Caco-2 (cell line): ENCODE data around the gene FBRS. TPM values are rescaled to one million over a fixed set of nuclear protein-coding genes. Genes with fewer than 3 reads are reported as not detected.

Source experiments
- BruUV-seq: library from RNA; stranded (reverse); fragments of 400-500 nt; replicated peaks from 2 replicates; lab custom pipeline; 2021; lab: Mats Ljungman, UMichigan
- CTCF ChIA-PET: fragments of 300-600 bp; sonication (Branson Sonifier 250); formaldehyde crosslinking; loops from one replicate; lab custom pipeline; 2022; ENCODE audit warnings: antibody characterized with exemption; lab: Charles Lee
- POLR2A ChIA-PET: fragments of 300-600 bp; sonication (Branson Sonifier 250); formaldehyde crosslinking; loops from one replicate; lab custom pipeline; 2022; ENCODE audit warnings: antibody characterized with exemption; lab: Charles Lee
- DNase-seq, 2 experiments: peaks; one replicate each; pipeline versions ENCODE4 v3.0.0 to v3.0.0-alpha.2; 2020 to 2022
- H3K27me3 ChIP-seq: replicated peaks from 2 replicates; pipeline ENCODE4 v1.6.0; 2011; ENCODE audit warnings: low read length; ENCODE audit not compliant: control insufficient read depth, insufficient read depth
- H3K36me3 ChIP-seq: 2 replicates; pipeline ENCODE4 v1.5.1; 2011; ENCODE audit warnings: low read length; ENCODE audit not compliant: control insufficient read depth, insufficient read depth
- H3K4me1 ChIP-seq: fragments of 250-450 bp; sonication (Bioruptor Pico); 2 replicates; pipeline ENCODE4 v1.5.1; 2020; ENCODE audit warnings: mild to moderate bottlenecking
- H3K4me3 ChIP-seq: 2 replicates; pipeline ENCODE4 v1.5.1; 2011; ENCODE audit warnings: low read depth, mild to moderate bottlenecking, control low read depth, low read length
- H3K9me3 ChIP-seq: fragments of 250-450 bp; sonication (Bioruptor Pico); 2 replicates; pipeline ENCODE4 v1.5.1; 2020; ENCODE audit warnings: mild to moderate bottlenecking, moderate library complexity
- H3K27ac Mint-ChIP-seq: one replicate; pipeline ENCODE4 v1.8.0; 2022; ENCODE audit warnings: mixed read lengths; ENCODE audit not compliant: unreplicated experiment
- H3K27me3 Mint-ChIP-seq: one replicate; pipeline ENCODE4 v1.8.0; 2022; ENCODE audit warnings: mixed read lengths; ENCODE audit not compliant: insufficient read depth, unreplicated experiment
- H3K36me3 Mint-ChIP-seq: one replicate; pipeline ENCODE4 v1.8.0; 2022; ENCODE audit warnings: mild to moderate bottlenecking, mixed read lengths; ENCODE audit not compliant: insufficient read depth, unreplicated experiment
- H3K4me1 Mint-ChIP-seq: one replicate; pipeline ENCODE4 v1.8.0; 2022; ENCODE audit warnings: low read depth, mixed read lengths; ENCODE audit not compliant: unreplicated experiment
- H3K4me3 Mint-ChIP-seq: one replicate; pipeline ENCODE4 v1.8.0; 2022; ENCODE audit warnings: mild to moderate bottlenecking, moderate library complexity, mixed read lengths; ENCODE audit not compliant: unreplicated experiment
- H3K9me3 Mint-ChIP-seq: one replicate; pipeline ENCODE4 v1.8.0; 2022; ENCODE audit warnings: mixed read lengths; ENCODE audit not compliant: unreplicated experiment
- CTCF ChIP-seq, 2 experiments: fragments of 200-600 bp in 1 of 2; IDR thresholded peaks; 1 replicate in 1 of 2; 2 replicates in 1 of 2; pipeline versions ENCODE4 v1.5.1 to v1.8.0; 2011 to 2022; ENCODE audit warnings: antibody characterized with exemption in 1 of 2, control low read depth in 1 of 2, inconsistent platforms in 1 of 2, low read depth in 1 of 2, low read length in 1 of 2, mild to moderate bottlenecking in 1 of 2, moderate library complexity in 1 of 2; ENCODE audit not compliant: insufficient read depth in 1 of 2, severe bottlenecking in 1 of 2, unreplicated experiment in 1 of 2
- intact Hi-C: fragments of 100-400 bp; cut with micrococcal nuclease; formaldehyde crosslinking; loops from one replicate; pipeline ENCODE4 v1.10.0; 2022; ENCODE audit not compliant: unreplicated experiment
- total RNA-seq: library from RNA; stranded (reverse); gene quantifications from 2 replicates; pipeline ENCODE4 v1.2.3, GENCODE V29; 2022

The FBRS gene
- total RNA-seq, 1 experiment from 2014 or later = 46.1 TPM

- no peak overlapping the region for H3K27ac Mint-ChIP-seq
These were observed 35.7 kb upstream of the FBRS start for GRCh38 chr16:30622455-30623032.

DNA sequence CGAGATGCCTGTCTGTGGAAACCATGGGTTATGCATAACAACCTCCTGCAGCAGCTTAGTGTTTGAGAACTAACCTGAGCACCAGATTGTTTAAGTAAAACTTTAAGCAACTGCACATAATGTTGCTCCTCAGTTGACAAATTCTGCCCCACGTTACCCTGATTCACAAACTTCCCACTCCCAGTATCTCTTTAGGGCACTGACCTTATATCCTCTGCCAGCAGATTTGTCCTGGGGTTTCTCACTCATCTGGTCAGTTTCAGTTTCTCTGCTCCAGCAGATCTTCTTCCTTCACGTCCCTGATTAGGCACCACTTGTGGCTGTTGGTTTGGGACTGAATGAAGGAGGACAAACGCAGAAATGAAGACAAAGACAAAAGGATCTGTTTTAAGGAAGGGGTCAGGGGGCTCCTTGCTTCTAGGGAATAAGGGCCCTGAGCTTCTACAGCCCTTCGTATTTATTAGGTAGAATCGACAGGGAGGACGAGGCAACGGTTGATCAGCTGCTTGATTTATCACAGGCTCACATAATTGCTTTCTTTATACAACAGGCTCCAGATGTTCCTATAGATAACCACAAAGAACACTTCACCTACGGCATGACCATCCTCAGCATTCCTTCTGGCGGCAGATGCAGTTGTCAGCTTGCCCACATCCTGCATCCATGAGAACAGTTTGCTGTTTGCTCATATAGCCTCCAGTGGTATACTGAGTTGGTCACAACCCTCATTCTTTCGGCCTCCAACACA is 34.5 kb upstream of the FBRS start:
- ChIA-PET CTCF (no interaction called here), POLR2A (no interaction called here)
- intact Hi-C loops = no loop called here
- H3K36me3 Mint-ChIP-seq = no peaks in the 10 kb centered on the region
- no peaks in the 10 kb centered on the region for H3K27me3 Mint-ChIP-seq
- H3K27ac Mint-ChIP-seq = no peak overlapping the region
- H3K4me1 Mint-ChIP-seq = no peaks in the 10 kb centered on the region
- no peaks in the 10 kb centered on the region for H3K27me3 ChIP-seq
- no peak for TF ChIP-seq CTCF (IDR thresholded peaks at IDR 0.05; ENCODE audit: insufficient read depth in 1 of 2, low read depth in 1 of 2, low read length in 1 of 2, severe bottlenecking in 1 of 2, unreplicated experiment in 1 of 2)
- no peak overlapping the region for H3K4me3 Mint-ChIP-seq
- H3K9me3 Mint-ChIP-seq = peaks cover 9% of the 10 kb centered on the region
- no peaks in the 10 kb centered on the region for H3K36me3 ChIP-seq
- H3K4me3 ChIP-seq = no peak overlapping the region
- no peaks in the 10 kb centered on the region for H3K9me3 ChIP-seq
- no TSS peak for BruUV-seq
- DNase-seq = no peak
- no peaks in the 10 kb centered on the region for H3K4me1 ChIP-seq

More at GRCh38 chr16:30622455-30623032, 35.7 kb upstream of the FBRS start:
- TF ChIP-seq CTCF (IDR thresholded peaks at IDR 0.05; ENCODE audit: insufficient read depth in 1 of 2, low read depth in 1 of 2, low read length in 1 of 2, severe bottlenecking in 1 of 2, unreplicated experiment in 1 of 2) = no peak
- POLR2A ChIA-PET = no interaction called here
- H3K9me3 ChIP-seq = no peaks in the 10 kb centered on the region
- Mint-ChIP-seq H3K36me3 (no peaks in the 10 kb centered on the region), H3K4me1 (no peaks in the 10 kb centered on the region), H3K9me3 (peaks cover 13% of the 10 kb centered on the region), H3K27me3 (no peaks in the 10 kb centered on the region), H3K4me3 (no peak overlapping the region)
- BruUV-seq = no TSS peak
- H3K4me3 ChIP-seq = no peak overlapping the region
- no peaks in the 10 kb centered on the region for H3K4me1 ChIP-seq
- CTCF ChIA-PET = no interaction called here
- no peaks in the 10 kb centered on the region for H3K27me3 ChIP-seq
- intact Hi-C loops = no loop called here
- DNase-seq = no peak
- no peaks in the 10 kb centered on the region for H3K36me3 ChIP-seq

- Mint-ChIP-seq H3K4me1 (no peaks in the 10 kb centered on the region), H3K9me3 (no peaks in the 10 kb centered on the region), H3K27ac (no peak overlapping the region), H3K36me3 (no peaks in the 10 kb centered on the region), H3K27me3 (no peaks in the 10 kb centered on the region), H3K4me3 (no peak overlapping the region)
- DNase-seq = no peak
- CTCF ChIA-PET = no interaction called here
- Histone ChIP-seq H3K4me3 (no peak overlapping the region), H3K27me3 (no peaks in the 10 kb centered on the region), H3K36me3 (no peaks in the 10 kb centered on the region), H3K9me3 (no peaks in the 10 kb centered on the region), H3K4me1 (no peaks in the 10 kb centered on the region)
- intact Hi-C loops = no loop called here
- POLR2A ChIA-PET = no interaction called here
- TF ChIP-seq CTCF (IDR thresholded peaks at IDR 0.05; ENCODE audit: insufficient read depth in 1 of 2, low read depth in 1 of 2, low read length in 1 of 2, severe bottlenecking in 1 of 2, unreplicated experiment in 1 of 2) = no peak
- no TSS peak for BruUV-seq
These were observed 32.0 kb upstream of the FBRS start for GRCh38 chr16:30626236-30626635.
